Neural crest cell (in vitro differentiated cells): ENCODE measurements around the gene PLCL1. TPM values are rescaled to one million over a fixed set of nuclear protein-coding genes. Genes with fewer than 3 reads are reported as not detected.

ENCODE experiments used
- DNase-seq: peaks from one replicate; pipeline ENCODE4 v3.0.0; 2021; ENCODE audit warnings: low read depth, mixed read lengths, low spot score
- H3K27ac Mint-ChIP-seq: one replicate; pipeline ENCODE4 v1.8.0; 2021; ENCODE audit warnings: mild to moderate bottlenecking, mixed read lengths; ENCODE audit not compliant: unreplicated experiment
- H3K27me3 Mint-ChIP-seq: 2 replicates; pipeline ENCODE4 v1.8.0; 2021; ENCODE audit warnings: low read depth, mild to moderate bottlenecking, mixed read lengths
- H3K36me3 Mint-ChIP-seq: 2 replicates; pipeline ENCODE4 v1.8.0; 2021; ENCODE audit warnings: low read depth, mild to moderate bottlenecking, mixed read lengths
- H3K4me1 Mint-ChIP-seq: 2 replicates; pipeline ENCODE4 v1.8.0; 2021; ENCODE audit warnings: mixed read lengths
- H3K4me3 Mint-ChIP-seq: one replicate; pipeline ENCODE4 v1.8.0; 2021; ENCODE audit warnings: mild to moderate bottlenecking, mixed read lengths
- H3K9me3 Mint-ChIP-seq: 2 replicates; pipeline ENCODE4 v1.8.0; 2021; ENCODE audit warnings: mixed read lengths
- total RNA-seq: library from RNA; stranded (reverse); gene quantifications from 2 replicates; pipeline ENCODE4 v1.2.1, GENCODE V29; 2021
- TF ChIP-seq, protein P1 (sequence below): fragments of 200-600 bp; sonication (generic); conservative IDR thresholded peaks from 2 replicates; pipeline ENCODE4 v1.5.0; 2021; ENCODE audit warnings: antibody characterized with exemption, mild to moderate bottlenecking

Gene PLCL1
- total RNA-seq, 1 donor from 2014 or later = 0.72 TPM

DNA sequence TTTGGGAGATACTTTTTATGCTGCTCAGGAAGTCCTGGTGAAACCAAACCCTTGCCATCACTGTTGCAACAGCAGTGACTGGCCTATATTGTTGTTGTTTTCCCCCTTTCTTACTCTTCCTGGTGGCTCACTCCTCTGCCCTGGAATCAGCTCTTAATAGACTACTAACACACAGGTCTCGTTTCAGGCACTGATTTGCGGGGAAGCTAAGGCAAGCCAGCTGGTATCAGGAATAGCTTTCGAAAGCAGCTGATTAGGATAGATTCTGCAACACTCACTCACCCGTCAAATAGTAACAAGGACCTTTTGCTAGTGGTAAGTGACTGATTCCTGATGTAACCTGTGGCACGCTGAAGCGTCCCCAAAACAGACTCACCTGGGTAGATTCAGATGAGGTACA, 360.4 kb downstream of the PLCL1 start:
- Mint-ChIP-seq H3K9me3 (no peaks in the 10 kb centered on the region), H3K27ac (no peak overlapping the region), H3K27me3 (no peaks in the 10 kb centered on the region), H3K4me3 (no peak overlapping the region), H3K36me3 (no peaks in the 10 kb centered on the region), H3K4me1 (peaks cover 5% of the 10 kb centered on the region)
- no peak for DNase-seq
- TF ChIP-seq, protein P1, sequence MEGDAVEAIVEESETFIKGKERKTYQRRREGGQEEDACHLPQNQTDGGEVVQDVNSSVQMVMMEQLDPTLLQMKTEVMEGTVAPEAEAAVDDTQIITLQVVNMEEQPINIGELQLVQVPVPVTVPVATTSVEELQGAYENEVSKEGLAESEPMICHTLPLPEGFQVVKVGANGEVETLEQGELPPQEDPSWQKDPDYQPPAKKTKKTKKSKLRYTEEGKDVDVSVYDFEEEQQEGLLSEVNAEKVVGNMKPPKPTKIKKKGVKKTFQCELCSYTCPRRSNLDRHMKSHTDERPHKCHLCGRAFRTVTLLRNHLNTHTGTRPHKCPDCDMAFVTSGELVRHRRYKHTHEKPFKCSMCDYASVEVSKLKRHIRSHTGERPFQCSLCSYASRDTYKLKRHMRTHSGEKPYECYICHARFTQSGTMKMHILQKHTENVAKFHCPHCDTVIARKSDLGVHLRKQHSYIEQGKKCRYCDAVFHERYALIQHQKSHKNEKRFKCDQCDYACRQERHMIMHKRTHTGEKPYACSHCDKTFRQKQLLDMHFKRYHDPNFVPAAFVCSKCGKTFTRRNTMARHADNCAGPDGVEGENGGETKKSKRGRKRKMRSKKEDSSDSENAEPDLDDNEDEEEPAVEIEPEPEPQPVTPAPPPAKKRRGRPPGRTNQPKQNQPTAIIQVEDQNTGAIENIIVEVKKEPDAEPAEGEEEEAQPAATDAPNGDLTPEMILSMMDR = no peak

DNA sequence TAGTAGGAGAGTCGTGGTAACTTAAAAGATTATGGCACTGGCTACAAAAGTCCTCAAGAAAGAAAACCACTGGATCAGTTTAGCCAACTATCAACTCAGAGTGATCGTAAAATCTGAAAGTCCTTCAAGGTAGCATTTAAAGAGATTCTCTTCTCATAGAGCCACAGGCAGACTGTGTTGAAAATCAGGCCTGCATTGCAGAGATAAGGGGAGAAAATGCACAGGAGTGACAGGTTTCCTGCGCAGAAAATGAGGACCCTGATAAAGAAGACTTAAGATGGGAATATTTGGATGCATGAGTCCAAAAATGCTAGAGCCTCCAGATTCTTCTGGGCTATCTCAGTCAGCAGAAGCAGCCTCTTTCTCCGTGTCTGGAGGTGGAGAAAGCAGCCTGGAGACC, 360.9 kb downstream of the PLCL1 start:
- Mint-ChIP-seq H3K27ac (no peak overlapping the region), H3K9me3 (no peaks in the 10 kb centered on the region), H3K36me3 (no peaks in the 10 kb centered on the region), H3K4me1 (peaks cover 5% of the 10 kb centered on the region), H3K4me3 (no peak overlapping the region), H3K27me3 (no peaks in the 10 kb centered on the region)
- no peak for DNase-seq
- TF ChIP-seq, protein P1 = no peak

DNA sequence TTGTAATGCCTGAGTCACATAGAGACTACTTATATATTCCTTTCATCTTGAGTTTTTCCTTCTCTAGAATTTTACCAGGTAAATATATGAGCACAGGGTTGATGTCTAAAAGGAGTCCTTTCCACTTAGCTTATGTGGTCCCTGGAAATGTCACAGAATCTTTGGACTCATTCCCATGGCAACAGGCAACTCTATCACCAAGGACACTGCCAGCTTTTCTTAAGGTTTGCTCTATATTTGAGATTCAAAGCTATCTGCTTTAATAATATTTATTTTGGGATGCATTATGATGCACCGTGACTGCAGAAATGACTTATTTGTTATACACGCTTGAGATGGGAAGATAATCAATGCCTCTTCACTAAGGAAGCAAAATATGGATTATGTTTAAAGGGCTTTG, 363.0 kb downstream of the PLCL1 start:
- DNase-seq = no peak
- Mint-ChIP-seq H3K4me1 (peaks cover under 1% of the 10 kb centered on the region), H3K27me3 (no peaks in the 10 kb centered on the region), H3K4me3 (no peak overlapping the region), H3K9me3 (no peaks in the 10 kb centered on the region), H3K27ac (no peak overlapping the region), H3K36me3 (no peaks in the 10 kb centered on the region)
- TF ChIP-seq, protein P1 = no peak

DNA sequence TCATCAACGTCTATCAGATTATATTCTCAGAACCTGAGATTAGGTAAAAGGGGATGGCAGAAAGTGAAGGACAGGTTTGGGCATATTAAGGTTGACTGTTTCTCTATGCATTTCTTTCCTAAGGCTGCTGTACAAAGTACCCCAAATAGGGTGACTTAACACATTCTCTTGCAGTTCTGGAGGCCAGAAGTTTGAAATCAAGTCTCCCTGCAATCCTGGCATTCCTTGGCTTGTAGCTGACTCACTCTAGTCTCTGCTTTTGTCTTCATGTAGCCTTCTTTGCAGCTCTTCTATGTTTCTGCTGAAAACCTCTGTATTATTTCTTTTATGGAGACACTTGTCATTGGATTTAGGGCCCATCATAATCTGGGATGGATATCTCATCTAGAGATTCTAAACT, 364.3 kb downstream of the PLCL1 start:
- Mint-ChIP-seq H3K27ac (no peak overlapping the region), H3K4me3 (no peak overlapping the region), H3K36me3 (no peaks in the 10 kb centered on the region), H3K9me3 (no peaks in the 10 kb centered on the region), H3K27me3 (no peaks in the 10 kb centered on the region), H3K4me1 (no peaks in the 10 kb centered on the region)
- TF ChIP-seq, protein P1 = no peak
- DNase-seq = no peak

DNA sequence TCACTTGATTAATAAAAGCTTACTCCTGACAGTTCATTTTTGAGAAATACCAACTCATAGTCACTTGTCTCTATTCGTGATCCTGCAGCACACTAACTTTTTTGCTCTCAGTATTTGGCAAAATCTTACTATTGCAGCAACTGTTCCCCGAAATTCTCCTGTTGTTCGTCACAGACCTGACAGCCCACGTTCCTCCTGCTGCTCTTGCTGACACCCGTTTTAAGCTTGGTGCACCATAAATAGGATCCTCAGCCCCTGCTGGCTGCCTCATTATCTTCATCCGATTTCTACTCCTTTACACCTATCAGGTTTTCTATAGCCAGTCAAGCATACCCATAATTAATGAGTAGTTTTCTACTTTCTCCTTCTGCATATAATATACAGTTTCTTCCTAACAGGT, 368.8 kb downstream of the PLCL1 start:
- no peaks in the 10 kb centered on the region for H3K4me1 Mint-ChIP-seq
- H3K36me3 Mint-ChIP-seq = peaks cover 1% of the 10 kb centered on the region
- H3K27me3 Mint-ChIP-seq = no peaks in the 10 kb centered on the region
- no peak overlapping the region for H3K27ac Mint-ChIP-seq
- DNase-seq = no peak
- peaks cover 6% of the 10 kb centered on the region for H3K9me3 Mint-ChIP-seq
- no peak overlapping the region for H3K4me3 Mint-ChIP-seq
- TF ChIP-seq, protein P1 = no peak

DNA sequence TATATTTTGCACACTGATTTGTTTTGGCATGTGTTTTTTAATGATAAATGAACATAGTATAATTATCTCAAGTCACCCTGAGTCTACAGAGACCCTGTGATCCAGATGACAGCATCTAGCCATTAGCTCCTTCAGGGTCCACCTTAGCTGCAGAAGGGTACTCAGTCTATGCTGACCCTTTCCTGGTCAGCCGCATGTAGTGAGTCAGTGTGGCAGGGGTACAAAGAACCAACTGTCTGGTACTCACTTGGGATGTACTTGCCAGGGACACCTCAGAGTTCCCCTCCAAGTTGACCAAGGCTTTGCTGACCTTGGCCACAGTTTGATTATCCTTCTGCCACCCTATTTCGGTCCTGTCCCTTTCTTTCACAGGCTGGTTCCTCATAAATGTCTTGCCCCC, 369.5 kb downstream of the PLCL1 start:
- Mint-ChIP-seq H3K36me3 (peaks cover 2% of the 10 kb centered on the region), H3K27ac (no peak overlapping the region), H3K4me3 (no peak overlapping the region), H3K27me3 (no peaks in the 10 kb centered on the region), H3K9me3 (peaks cover 9% of the 10 kb centered on the region), H3K4me1 (no peaks in the 10 kb centered on the region)
- TF ChIP-seq, protein P1 = no peak
- DNase-seq = no peak
